NCI-H460 (cell line): ENCODE measurements around the gene NFAT5. TPM values are rescaled to one million over a fixed set of nuclear protein-coding genes. Genes with fewer than 3 reads are reported as not detected.
"Not testable (repeated sequence)": the region's sequence is repeated elsewhere in the genome, so short reads cannot be mapped to it uniquely, and the experiment has no call there.

Source experiments
- DNase-seq: peaks from one replicate; pipeline ENCODE4 v3.0.0-alpha.2; 2016; ENCODE audit warnings: low read depth; ENCODE audit errors: extremely low read depth
- total RNA-seq: library from RNA; depleted of rRNA; stranded (reverse); fragments of >200 nt; shearing (Covaris generic); gene quantifications from 2 replicates; pipeline ENCODE4 v1.2.3, GENCODE V29; 2014

The NFAT5 gene
- total RNA-seq, 1 experiment from 2014 or later, result 7.1 TPM

DNA sequence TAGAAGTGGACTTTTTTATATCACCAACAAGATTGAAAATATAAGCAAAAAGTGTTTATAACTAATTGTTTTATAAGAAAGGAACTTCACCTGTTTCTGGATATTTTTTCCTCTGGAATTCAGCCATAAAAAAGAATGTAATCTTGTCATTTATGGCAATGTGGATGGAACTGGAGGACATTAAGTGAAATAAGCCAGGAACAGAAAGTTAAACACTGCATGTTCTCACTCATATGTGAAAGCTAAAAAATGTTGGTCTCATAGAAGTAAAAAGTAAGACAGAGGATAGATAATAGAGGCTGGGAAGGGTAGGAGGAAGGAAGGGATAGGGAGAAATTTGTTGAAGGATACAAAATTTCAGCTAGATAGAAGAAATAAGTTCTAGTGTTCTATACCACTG is 67.6 kb downstream of the NFAT5 start:
- no peak for DNase-seq

- DNase-seq, result not testable (repeated sequence)
Observed at GRCh38 chr16:69636563-69637146, 70.9 kb downstream of the NFAT5 start.

GRCh38 chr16:69637206-69637865 is 71.6 kb downstream of the NFAT5 start:
- DNase-seq, result not testable (repeated sequence)

DNA sequence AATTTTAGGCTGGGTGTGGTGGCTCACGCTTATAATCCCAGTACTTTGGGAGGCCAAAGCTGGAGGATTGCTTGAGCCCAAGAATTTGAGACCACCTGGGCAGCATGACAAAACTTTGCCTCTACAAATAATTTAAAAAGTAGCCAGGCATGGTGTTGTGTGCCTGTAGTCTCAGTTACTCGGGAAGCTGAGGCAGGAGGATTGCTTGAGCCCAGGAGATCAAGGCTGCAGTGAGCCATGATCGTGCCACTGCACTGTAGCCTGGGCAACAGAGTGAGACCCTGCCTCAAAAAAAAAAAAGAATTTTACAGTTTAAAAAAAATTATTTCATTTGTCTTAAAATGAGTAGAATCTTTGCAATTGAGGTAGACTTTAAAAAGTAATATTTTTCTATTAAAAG is 78.2 kb downstream of the NFAT5 start:
- not testable (repeated sequence) for DNase-seq

- no peak for DNase-seq
Observed at GRCh38 chr16:69644790-69645189, 79.0 kb downstream of the NFAT5 start.

- DNase-seq, result no peak
Observed at GRCh38 chr16:69647020-69647419, 81.3 kb downstream of the NFAT5 start.

GRCh38 chr16:69651217-69651616 is 85.5 kb downstream of the NFAT5 start:
- no peak for DNase-seq

- DNase-seq, result no peak
Observed at GRCh38 chr16:69654280-69654931, 88.6 kb downstream of the NFAT5 start.

DNA sequence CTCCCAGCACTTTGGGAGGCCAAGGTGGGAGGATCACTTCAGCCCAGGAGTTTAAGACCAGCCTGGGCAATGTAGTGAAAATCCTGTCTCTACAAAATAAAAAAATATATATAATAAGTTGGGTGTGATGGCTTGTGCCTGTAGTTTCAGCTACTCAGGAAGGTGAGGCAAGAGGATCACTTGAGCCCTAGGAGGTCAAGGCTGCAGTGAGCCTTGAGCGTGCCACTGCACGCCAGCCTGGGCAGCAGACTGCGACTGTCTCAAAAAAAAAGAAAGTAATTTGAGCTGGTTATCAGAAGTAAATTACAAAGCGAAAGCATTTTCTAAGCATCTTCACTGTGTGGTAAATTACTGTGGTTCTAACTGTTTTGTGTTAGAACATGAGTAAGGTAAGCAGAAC is 94.4 kb downstream of the NFAT5 start:
- no peak for DNase-seq

DNA sequence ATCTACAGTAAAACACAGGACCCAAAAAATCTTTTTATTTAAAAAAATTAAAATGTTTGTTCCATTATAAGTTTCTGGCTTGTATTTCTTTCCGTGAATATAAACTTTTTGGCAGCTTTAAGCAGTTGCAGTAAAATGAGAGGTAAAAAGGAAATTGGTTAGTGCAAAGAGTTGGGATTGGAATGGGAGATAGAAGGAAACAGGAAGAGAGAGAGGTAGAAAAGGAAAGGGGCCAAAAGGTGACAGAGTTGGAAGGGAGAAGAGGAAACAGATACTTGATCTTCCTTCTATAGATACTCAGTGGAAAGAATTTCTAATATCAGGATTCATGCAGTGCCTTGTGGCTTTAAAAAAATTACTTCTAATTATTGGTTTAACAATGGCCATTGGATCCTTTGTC is 97.1 kb downstream of the NFAT5 start:
- DNase-seq, result no peak

DNA sequence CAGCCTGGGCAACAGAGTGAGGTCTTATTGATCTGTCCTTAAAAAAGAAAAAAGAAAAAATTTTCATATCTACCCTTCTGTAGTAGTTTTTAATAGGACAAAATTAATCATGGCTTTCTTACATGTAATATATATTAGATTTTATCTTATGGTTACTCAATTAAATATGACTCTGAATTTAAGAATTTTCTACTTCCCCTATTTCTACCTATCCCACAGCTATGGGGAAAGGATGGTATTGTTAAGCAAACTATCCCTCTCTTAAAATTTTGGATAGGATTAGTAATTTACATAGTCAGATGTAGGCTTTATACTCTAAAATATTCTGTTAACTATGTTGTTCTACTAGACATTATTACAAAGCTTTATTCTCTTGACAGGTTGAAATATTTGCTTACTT is 98.1 kb downstream of the NFAT5 start:
- no peak for DNase-seq

- DNase-seq, result no peak
Observed at GRCh38 chr16:69669577-69669976, 103.8 kb downstream of the NFAT5 start.

DNA sequence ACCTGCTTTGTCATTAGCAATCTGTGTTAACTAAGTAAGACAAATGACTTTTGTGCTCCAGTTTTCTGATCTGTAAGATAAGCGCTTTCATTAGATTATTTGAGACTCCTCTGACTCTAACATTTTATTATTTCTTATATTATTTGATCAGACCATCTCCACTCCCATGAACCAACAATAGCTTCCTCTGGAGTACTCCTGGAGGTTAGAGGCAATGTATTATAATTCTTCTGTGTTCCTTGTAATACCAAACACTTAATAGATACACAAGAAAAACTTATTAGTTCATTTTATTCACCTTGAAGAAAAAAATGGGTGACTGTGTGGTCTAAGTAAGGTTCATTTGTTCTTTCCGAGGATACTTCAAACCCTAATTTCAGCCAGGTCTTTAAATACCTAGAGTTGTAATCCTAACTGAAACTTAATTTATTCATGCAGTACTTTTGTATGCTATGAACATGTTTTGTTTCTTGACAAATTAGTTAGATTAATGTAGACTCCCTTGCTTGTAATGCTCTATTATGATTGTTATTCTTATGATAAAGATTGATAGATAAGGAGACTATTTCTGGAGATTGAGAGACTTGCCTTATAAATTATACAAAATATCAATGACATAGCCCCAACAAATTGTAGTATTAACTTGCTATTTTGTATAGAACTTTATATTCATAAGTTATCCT is 106.7 kb downstream of the NFAT5 start:
- no peak for DNase-seq

- DNase-seq, result no peak
Observed at GRCh38 chr16:69672998-69673713, 107.4 kb downstream of the NFAT5 start.

- DNase-seq, result no peak
Observed at GRCh38 chr16:69680358-69680757, 114.6 kb downstream of the NFAT5 start.

DNA sequence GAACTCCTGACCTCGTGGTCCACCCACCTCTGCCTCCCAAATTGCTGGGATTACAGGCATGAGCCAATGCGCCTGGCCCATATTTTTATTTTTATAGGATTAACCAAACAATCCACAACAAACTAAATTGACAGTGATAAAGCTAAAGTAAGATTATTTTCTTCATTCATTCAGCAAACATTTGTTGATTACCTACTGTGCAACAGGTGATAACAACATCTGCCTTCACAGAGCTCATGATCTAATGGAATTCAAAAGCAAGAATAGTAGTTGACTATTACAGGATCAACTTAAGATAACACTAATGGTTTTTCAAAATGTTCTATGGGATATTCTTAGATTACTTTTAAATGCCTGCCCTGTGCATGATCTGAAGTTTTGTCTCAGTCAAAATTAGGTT is 122.8 kb downstream of the NFAT5 start:
- no peak for DNase-seq

- DNase-seq, result no peak
Observed at GRCh38 chr16:69691980-69692911, 126.5 kb downstream of the NFAT5 start.

DNA sequence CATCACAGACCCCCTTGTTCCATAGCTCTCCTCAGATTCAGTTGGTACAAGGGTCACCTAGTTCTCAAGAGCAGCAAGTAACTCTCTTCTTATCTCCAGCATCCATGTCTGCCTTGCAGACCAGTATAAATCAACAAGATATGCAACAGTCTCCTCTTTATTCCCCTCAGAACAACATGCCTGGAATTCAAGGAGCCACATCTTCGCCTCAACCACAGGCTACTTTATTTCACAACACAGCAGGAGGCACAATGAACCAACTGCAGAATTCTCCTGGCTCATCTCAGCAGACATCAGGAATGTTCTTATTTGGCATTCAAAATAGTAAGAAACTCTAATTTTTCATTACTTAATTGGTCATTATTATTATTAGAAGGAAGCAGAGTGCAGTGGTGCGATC is 128.2 kb downstream of the NFAT5 start:
- no peak for DNase-seq

GRCh38 chr16:69698404-69698803 is 132.6 kb downstream of the NFAT5 start:
- DNase-seq, result no peak

GRCh38 chr16:69699915-69700314 is 134.1 kb downstream of the NFAT5 start:
- no peak for DNase-seq
